ENCODE measurements around the gene CCDC54. TPM values are rescaled to one million over a fixed set of nuclear protein-coding genes. Genes with fewer than 3 reads are reported as not detected.
A peak's percentile ranks its signal among the peaks of the same experiment; 100 is the strongest.

CCDC54 gene
- total and polyA plus RNA-seq, 8 donors = not detected

DNA sequence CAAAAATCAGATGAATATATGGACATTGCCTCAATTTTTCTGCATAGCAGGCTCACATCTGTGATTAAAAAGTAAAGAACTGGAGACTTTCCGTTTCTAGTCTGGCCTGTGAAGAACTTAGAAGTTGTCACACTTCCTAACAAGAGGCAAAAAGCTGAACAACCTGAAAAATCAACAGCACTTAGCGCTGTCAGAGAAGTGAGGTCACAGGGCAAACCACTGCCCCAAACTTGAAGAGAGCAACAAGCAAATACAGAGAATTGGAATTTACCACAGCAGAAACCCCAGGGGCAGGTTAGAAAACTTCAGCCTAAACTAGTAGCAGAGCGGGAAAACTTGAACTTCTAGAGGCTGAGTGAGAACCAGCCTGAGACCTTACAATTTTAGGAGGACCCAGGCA lies 38.9 kb downstream of the CCDC54 start:
- 49 to 72% (median 69%) methylated on average over 3 of the region's 3 CpGs for WGBS, 5 donors
- TF ChIP-seq, protein P1, sequence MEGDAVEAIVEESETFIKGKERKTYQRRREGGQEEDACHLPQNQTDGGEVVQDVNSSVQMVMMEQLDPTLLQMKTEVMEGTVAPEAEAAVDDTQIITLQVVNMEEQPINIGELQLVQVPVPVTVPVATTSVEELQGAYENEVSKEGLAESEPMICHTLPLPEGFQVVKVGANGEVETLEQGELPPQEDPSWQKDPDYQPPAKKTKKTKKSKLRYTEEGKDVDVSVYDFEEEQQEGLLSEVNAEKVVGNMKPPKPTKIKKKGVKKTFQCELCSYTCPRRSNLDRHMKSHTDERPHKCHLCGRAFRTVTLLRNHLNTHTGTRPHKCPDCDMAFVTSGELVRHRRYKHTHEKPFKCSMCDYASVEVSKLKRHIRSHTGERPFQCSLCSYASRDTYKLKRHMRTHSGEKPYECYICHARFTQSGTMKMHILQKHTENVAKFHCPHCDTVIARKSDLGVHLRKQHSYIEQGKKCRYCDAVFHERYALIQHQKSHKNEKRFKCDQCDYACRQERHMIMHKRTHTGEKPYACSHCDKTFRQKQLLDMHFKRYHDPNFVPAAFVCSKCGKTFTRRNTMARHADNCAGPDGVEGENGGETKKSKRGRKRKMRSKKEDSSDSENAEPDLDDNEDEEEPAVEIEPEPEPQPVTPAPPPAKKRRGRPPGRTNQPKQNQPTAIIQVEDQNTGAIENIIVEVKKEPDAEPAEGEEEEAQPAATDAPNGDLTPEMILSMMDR (IDR thresholded peaks at IDR 0.05) = no peak
- no peak for TF ChIP-seq EP300 (IDR thresholded peaks at IDR 0.05)
- no peak for TF ChIP-seq POLR2AphosphoS5 (IDR thresholded peaks at IDR 0.05)
- TF ChIP-seq POLR2A (IDR thresholded peaks at IDR 0.05) = no peak
- intact Hi-C loops (cut with DNase I; ENCODE audit: low total_unique reads) = loop anchor here (10.0 kb wide), 1 partner anchor 161 kb away; no protein-coding TSS in a partner anchor

DNA sequence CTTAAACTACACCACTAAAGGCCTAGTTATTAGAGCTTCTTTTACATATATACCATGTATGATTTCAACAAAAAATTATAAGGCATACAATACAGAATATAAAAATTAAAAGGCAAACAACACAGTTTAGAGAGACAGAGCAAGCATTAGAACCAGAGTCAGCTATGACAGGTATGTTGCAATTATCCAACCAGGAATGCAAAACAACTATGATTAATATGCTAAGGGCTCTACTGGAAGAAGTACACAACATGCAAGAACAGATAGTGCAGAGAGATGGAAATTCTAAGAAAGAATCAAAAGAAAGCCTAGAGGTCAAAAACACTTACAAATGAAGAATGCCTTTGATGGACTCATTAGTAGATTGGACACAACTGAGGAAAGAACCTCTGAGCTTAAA lies 39.6 kb downstream of the CCDC54 start:
- no peak for DNase-seq
- no peaks in the 10 kb centered on the region for H3K27me3 ChIP-seq
- H3K4me3 ChIP-seq = no peak overlapping the region
- TF ChIP-seq POLR2A (IDR thresholded peaks at IDR 0.05) = no peak
- TF ChIP-seq EP300 (IDR thresholded peaks at IDR 0.05) = no peak
- TF ChIP-seq POLR2AphosphoS5 (IDR thresholded peaks at IDR 0.05) = no peak
- TF ChIP-seq, protein P1 (IDR thresholded peaks at IDR 0.05) = no peak
- no peaks in the 10 kb centered on the region for H3K36me3 ChIP-seq
- H3K9me3 ChIP-seq = no peaks in the 10 kb centered on the region
- H3K27ac ChIP-seq = no peak overlapping the region
- intact Hi-C loops (cut with DNase I; ENCODE audit: low total_unique reads) = loop anchor here (10.0 kb wide), 1 partner anchor 162 kb away; no protein-coding TSS in a partner anchor
- H3K4me1 ChIP-seq = peaks cover 0 to 6% (median 0%) of the 10 kb centered on the region in 4 donors

More for the DNA sequence above, 38.9 kb downstream of the CCDC54 start:
- Histone ChIP-seq H3K27ac (no peak overlapping the region), H3K9me3 (no peaks in the 10 kb centered on the region), H3K4me1 (peaks cover 0 to 4% (median 0%) of the 10 kb centered on the region in 4 donors), H3K27me3 (no peaks in the 10 kb centered on the region), H3K36me3 (no peaks in the 10 kb centered on the region), H3K4me3 (no peak overlapping the region)
- peak in 1 of 2 donors; percentile 24 for DNase-seq

DNA sequence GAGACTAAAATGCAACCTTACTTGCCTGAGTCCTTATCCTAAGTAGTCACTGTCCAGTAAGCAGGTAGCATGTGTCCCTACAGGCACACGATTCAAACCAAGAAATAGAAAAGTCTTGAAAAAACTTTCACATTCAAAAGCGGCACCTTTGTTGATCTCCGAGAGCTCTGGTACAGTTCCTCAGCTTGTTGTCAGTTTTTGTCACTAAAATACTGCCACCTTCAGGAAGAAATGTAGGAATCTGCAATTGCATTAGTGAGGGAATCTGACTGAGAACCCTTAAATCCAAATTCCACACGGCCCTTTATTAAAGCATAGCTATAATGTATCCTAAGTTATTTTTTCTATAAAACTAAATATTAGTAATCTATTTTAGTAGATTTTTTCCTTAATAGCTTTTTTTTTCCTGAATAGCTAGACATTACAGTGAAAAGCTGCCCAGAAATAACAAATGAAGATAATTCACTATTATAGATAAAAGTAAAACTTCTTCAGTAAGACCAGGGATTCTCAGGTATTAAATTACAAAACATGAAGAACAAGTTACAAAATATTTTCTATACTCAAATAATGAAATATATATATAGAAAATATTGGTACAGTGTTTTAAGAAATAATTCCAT lies 44.0 kb downstream of the CCDC54 start:
- Histone ChIP-seq H3K36me3 (no peaks in the 10 kb centered on the region), H3K9me3 (no peaks in the 10 kb centered on the region), H3K4me3 (no peak overlapping the region), H3K27me3 (no peaks in the 10 kb centered on the region), H3K4me1 (peaks cover 0 to 6% (median 0%) of the 10 kb centered on the region in 4 donors), H3K27ac (no peak overlapping the region)
- WGBS, 5 donors = 0 to 3% (median 1%) methylated on average over 4 of the region's 4 CpGs
- DNase-seq = peak in 1 of 2 donors; percentile 81
- intact Hi-C loops (cut with DNase I; ENCODE audit: low total_unique reads) = no loop called here
- TF ChIP-seq POLR2AphosphoS5 (IDR thresholded peaks at IDR 0.05) = no peak
- TF ChIP-seq, protein P1 (IDR thresholded peaks at IDR 0.05) = peak in 4 of 7 experiments; percentile 44 to 66 (median 52)

DNA sequence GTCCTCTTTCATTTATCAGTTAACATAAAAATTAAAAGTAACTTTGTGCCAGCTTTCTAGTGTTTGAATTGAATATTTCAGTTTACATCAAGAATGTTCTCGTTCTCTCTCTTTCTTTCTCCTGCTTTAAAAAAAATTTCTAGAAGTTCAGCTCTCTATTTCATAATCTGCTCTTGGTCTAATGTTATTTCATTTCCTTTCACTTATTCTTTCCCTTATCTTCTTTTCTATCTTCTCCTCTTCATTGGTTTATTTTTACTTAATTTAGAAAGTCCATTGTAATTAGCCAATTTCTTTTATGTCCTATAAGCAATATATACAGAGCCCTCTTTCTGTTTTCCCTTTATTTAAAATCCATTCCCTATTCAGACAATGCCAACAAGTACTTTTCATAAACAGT lies 44.6 kb downstream of the CCDC54 start:
- 85 to 98% (median 91%) methylated on average over 1 of the region's 1 CpG for WGBS, 5 donors
- intact Hi-C loops (cut with DNase I; ENCODE audit: low total_unique reads) = no loop called here

DNA sequence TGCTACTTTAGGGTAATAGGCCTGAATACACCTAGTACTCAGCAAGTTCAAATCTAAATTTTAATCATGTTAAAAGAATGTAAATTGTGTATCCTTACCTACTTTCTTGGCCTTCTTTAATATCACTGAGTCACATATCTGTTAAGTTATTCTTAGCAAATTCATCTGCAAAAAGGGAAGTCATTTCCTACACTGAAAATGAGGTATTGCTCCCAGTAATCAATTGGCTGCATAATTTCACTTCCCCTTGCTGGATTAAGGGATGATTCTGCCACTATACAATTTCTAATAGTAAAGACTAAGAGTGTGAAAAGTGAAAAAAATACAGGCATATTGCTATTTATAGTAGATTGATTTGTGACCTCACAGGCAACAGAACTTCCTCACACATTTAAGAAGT lies 47.8 kb downstream of the CCDC54 start:
- Histone ChIP-seq H3K36me3 (no peaks in the 10 kb centered on the region), H3K27me3 (no peaks in the 10 kb centered on the region), H3K4me3 (no peak overlapping the region), H3K4me1 (peaks cover under 1 to 11% (median 5%) of the 10 kb centered on the region in 4 donors), H3K9me3 (no peaks in the 10 kb centered on the region), H3K27ac (no peak overlapping the region)
- intact Hi-C loops (cut with DNase I; ENCODE audit: low total_unique reads) = no loop called here
- DNase-seq = no peak
- TF ChIP-seq EP300 (IDR thresholded peaks at IDR 0.05) (no peak), POLR2AphosphoS5 (IDR thresholded peaks at IDR 0.05) (no peak), POLR2A (IDR thresholded peaks at IDR 0.05) (no peak)
- TF ChIP-seq, protein P1 (IDR thresholded peaks at IDR 0.05) = no peak

More for the DNA sequence above, 44.6 kb downstream of the CCDC54 start:
- Histone ChIP-seq H3K4me1 (peaks cover 0 to 6% (median 0%) of the 10 kb centered on the region in 4 donors), H3K36me3 (no peaks in the 10 kb centered on the region), H3K27ac (no peak overlapping the region), H3K9me3 (no peaks in the 10 kb centered on the region), H3K4me3 (no peak overlapping the region), H3K27me3 (no peaks in the 10 kb centered on the region)
- TF ChIP-seq POLR2AphosphoS5 (IDR thresholded peaks at IDR 0.05) (no peak), POLR2A (IDR thresholded peaks at IDR 0.05) (no peak)
- no peak for DNase-seq

All from stomach (tissue), 9 donors.